CD4-positive, alpha-beta T cell (primary cell): Measurements from ENCODE around the gene CASP10. TPM values are rescaled to one million over a fixed set of nuclear protein-coding genes. Genes with fewer than 3 reads are reported as not detected.

Source experiments
- ATAC-seq: fragments of 200-7000 bp; cut with Tn5 transposase; one replicate; pipeline ENCODE4 v1.10.0; 2022; ENCODE audit warnings: mild to moderate bottlenecking; ENCODE audit not compliant: poor library complexity
- CTCF ChIA-PET: fragments of 350-600 bp; sonication (Branson Sonifier 250); formaldehyde crosslinking; loops from one replicate; lab custom pipeline; 2021; ENCODE audit warnings: antibody characterized with exemption, inconsistent platforms; lab: Charles Lee
- POLR2A ChIA-PET: fragments of 350-600 bp; sonication (Branson Sonifier 250); formaldehyde crosslinking; loops from one replicate; lab custom pipeline; 2021; ENCODE audit warnings: antibody characterized with exemption, inconsistent platforms; lab: Charles Lee
- DNase-seq, 14 experiments: peaks; one replicate each; pipeline ENCODE4 v3.0.0-alpha.2; 2013 to 2020; ENCODE audit warnings: mixed read lengths in 2 of 14
- H3K27ac ChIP-seq, 2 donors: one replicate each; pipeline versions ENCODE4 v1.5.1 to v1.7.0; 2013; ENCODE audit warnings: low read length in 2 of 2, low read depth in 1 of 2, mild to moderate bottlenecking in 1 of 2
- H3K27me3 ChIP-seq, 2 experiments: 1 replicate in 1 of 2; 2 replicates in 1 of 2; pipeline versions ENCODE4 v1.6.1 to v1.7.0; 2013; ENCODE audit warnings: low read length in 2 of 2, control low read depth in 1 of 2, mild to moderate bottlenecking in 1 of 2, moderate library complexity in 1 of 2; ENCODE audit not compliant: insufficient read depth in 2 of 2, control insufficient read depth in 1 of 2
- H3K36me3 ChIP-seq: one replicate; pipeline ENCODE4 v1.6.1; 2013; ENCODE audit warnings: low read length, control low read depth; ENCODE audit not compliant: insufficient read depth
- H3K4me1 ChIP-seq: one replicate; pipeline ENCODE4 v1.6.1; 2013; ENCODE audit warnings: low read length, control low read depth; ENCODE audit not compliant: insufficient read depth
- H3K4me3 ChIP-seq: one replicate; pipeline ENCODE4 v1.5.1; 2013; ENCODE audit warnings: mild to moderate bottlenecking, low read length, moderate library complexity
- H3K9me3 ChIP-seq, 2 experiments: 1 replicate in 1 of 2; 2 replicates in 1 of 2; pipeline versions ENCODE4 v1.6.1 to v1.7.0; 2013; ENCODE audit warnings: low read length in 2 of 2, mild to moderate bottlenecking in 2 of 2, control low read depth in 1 of 2, moderate library complexity in 1 of 2; ENCODE audit not compliant: control insufficient read depth in 1 of 2, insufficient read depth in 1 of 2
- H3K27ac Mint-ChIP-seq: one replicate; pipeline ENCODE4 v1.8.0; 2020; ENCODE audit warnings: mixed read lengths
- H3K27me3 Mint-ChIP-seq: one replicate; pipeline ENCODE4 v1.8.0; 2021; ENCODE audit warnings: mixed read lengths
- H3K36me3 Mint-ChIP-seq: one replicate; pipeline ENCODE4 v1.8.0; 2021; ENCODE audit warnings: low read depth, mixed read lengths
- H3K4me1 Mint-ChIP-seq: one replicate; pipeline ENCODE4 v1.8.0; 2021; ENCODE audit warnings: low read depth, mixed read lengths
- H3K4me3 Mint-ChIP-seq: one replicate; pipeline ENCODE4 v1.8.0; 2020; ENCODE audit warnings: mild to moderate bottlenecking, mixed read lengths
- H3K9me3 Mint-ChIP-seq: one replicate; pipeline ENCODE4 v1.8.0; 2020; ENCODE audit warnings: mixed read lengths
- intact Hi-C, 2 experiments: fragments of 100-400 bp; cut with DNase I in 1 of 2; cut with micrococcal nuclease in 1 of 2; formaldehyde crosslinking; loops; one replicate each; pipeline versions ENCODE4 v1.15.1 to v1.9.0; 2023 to 2025; cut with DNase I, micrococcal nuclease
- total RNA-seq, 174 experiments: library from RNA in 2 of 174; stranded (reverse) in 2 of 174; gene quantifications; one replicate each; pipeline ENCODE4 v1.2.3 and lab custom pipeline; 2021 to 2026
- TF ChIP-seq, protein P1 (sequence below): fragments of 200-600 bp; IDR thresholded peaks from one replicate; pipeline ENCODE4 v1.8.0; 2022; ENCODE audit warnings: antibody characterized with exemption, mild to moderate bottlenecking

CASP10 gene
- total RNA-seq, 2 experiments from 2014 or later = 12.6 to 13.7 TPM

DNA sequence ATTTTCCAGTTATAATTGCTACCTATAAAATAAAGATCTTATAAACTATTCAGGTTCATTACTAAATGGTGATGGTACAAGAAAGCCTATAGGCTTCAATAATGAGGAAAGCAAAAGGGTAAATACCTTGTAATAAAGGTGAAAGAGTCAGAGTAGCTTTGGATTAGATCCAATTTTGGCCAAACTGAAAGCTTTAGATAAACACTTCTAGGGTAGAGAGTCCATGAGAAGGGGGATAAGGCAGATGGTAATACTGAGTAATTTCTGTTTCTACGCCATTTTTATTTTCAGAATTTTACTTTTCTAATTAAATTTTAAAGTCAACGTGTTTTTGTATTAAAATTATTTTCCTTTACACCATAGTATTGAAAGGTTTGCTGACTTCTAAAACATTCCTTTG lies 86.8 kb downstream of the CASP10 start:
- Mint-ChIP-seq H3K36me3 (peaks cover 95% of the 10 kb centered on the region), H3K4me1 (peaks cover 85% of the 10 kb centered on the region), H3K27ac (peak overlapping the region; percentile 75), H3K4me3 (no peak overlapping the region), H3K9me3 (no peaks in the 10 kb centered on the region), H3K27me3 (no peaks in the 10 kb centered on the region)
- intact Hi-C loops = loop anchor here in 1 of 2 experiments (5.0 kb wide), 1 partner anchor 87 kb away; the partner anchor contains the start of gene CASP10
- no peaks in the 10 kb centered on the region for H3K9me3 ChIP-seq
- DNase-seq (no peak), ATAC-seq (no peak)
- H3K4me1 ChIP-seq = peaks cover 87% of the 10 kb centered on the region
- no peak overlapping the region for H3K4me3 ChIP-seq
- no peak overlapping the region for H3K27ac ChIP-seq
- H3K27me3 ChIP-seq = no peaks in the 10 kb centered on the region
- CTCF ChIA-PET = interaction anchor here (1.5 to 2.1 kb wide), 2 partner anchors 9 to 37 kb away, joined by 3 to 8 read pairs; partner anchors contain the start of gene CASP8
- TF ChIP-seq, protein P1, sequence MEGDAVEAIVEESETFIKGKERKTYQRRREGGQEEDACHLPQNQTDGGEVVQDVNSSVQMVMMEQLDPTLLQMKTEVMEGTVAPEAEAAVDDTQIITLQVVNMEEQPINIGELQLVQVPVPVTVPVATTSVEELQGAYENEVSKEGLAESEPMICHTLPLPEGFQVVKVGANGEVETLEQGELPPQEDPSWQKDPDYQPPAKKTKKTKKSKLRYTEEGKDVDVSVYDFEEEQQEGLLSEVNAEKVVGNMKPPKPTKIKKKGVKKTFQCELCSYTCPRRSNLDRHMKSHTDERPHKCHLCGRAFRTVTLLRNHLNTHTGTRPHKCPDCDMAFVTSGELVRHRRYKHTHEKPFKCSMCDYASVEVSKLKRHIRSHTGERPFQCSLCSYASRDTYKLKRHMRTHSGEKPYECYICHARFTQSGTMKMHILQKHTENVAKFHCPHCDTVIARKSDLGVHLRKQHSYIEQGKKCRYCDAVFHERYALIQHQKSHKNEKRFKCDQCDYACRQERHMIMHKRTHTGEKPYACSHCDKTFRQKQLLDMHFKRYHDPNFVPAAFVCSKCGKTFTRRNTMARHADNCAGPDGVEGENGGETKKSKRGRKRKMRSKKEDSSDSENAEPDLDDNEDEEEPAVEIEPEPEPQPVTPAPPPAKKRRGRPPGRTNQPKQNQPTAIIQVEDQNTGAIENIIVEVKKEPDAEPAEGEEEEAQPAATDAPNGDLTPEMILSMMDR = no peak
- peaks cover 95% of the 10 kb centered on the region for H3K36me3 ChIP-seq
- POLR2A ChIA-PET = interaction anchor here (2.0 to 3.1 kb wide), 2 partner anchors 10 to 16 kb away, joined by 6 to 15 read pairs; partner anchors contain the start of gene CASP8

DNA sequence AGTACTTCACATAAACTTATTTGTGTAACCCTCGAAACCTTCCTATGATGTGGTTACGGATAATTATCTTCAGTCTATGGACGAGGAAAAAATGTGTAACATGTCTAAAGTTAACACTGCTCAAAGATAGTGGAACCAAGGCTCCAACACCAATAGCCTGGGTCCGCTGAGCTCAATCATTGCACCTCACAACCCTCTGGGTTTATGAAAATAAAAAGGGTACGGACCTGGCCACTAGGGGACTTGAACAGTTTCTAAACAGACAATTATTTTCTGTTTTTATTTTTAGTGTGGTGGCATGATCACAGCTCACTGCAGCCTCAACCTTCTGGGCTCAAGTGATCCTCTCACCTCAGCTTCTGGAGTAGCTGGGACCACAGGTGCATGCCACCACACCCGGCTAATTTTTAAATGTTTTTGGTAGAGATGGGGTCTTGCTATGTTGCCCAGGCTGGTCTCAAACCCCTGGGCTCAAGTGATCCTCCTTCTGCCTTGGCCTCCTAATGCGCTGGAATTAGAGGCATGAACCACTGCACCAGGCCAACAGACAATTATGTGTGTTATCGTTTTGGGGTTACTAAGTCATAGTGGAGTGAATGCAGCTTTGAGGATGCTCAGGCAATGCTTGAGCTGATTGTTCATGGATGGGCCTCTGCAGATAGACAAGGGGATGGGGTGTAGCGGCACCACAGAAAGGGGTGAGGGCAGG lies 87.5 kb downstream of the CASP10 start:
- ChIA-PET POLR2A (interaction anchor here (1.0 to 3.1 kb wide), 3 partner anchors 11 to 36 kb away, joined by 5 to 15 read pairs (median 6); partner anchors contain the start of gene CASP8), CTCF (interaction anchor here (1.5 to 2.1 kb wide), 2 partner anchors 10 to 38 kb away, joined by 3 to 8 read pairs; partner anchors contain the start of gene CASP8)
- TF ChIP-seq, protein P1 = no peak
- no peaks in the 10 kb centered on the region for H3K27me3 Mint-ChIP-seq
- DNase-seq = no peak
- peak overlapping the region; percentile 75 for H3K27ac Mint-ChIP-seq
- peaks cover 86% of the 10 kb centered on the region for H3K4me1 Mint-ChIP-seq
- Histone ChIP-seq H3K9me3 (no peaks in the 10 kb centered on the region), H3K36me3 (peaks cover 97% of the 10 kb centered on the region), H3K27ac (no peak overlapping the region), H3K27me3 (no peaks in the 10 kb centered on the region), H3K4me3 (no peak overlapping the region), H3K4me1 (peaks cover 80% of the 10 kb centered on the region)
- no peaks in the 10 kb centered on the region for H3K9me3 Mint-ChIP-seq
- no peak for ATAC-seq
- intact Hi-C loops = loop anchor here in 1 of 2 experiments (5.0 kb wide), 1 partner anchor 88 kb away; the partner anchor contains the start of gene CASP10
- H3K36me3 Mint-ChIP-seq = peaks cover 98% of the 10 kb centered on the region
- peak overlapping the region; percentile 38 for H3K4me3 Mint-ChIP-seq

DNA sequence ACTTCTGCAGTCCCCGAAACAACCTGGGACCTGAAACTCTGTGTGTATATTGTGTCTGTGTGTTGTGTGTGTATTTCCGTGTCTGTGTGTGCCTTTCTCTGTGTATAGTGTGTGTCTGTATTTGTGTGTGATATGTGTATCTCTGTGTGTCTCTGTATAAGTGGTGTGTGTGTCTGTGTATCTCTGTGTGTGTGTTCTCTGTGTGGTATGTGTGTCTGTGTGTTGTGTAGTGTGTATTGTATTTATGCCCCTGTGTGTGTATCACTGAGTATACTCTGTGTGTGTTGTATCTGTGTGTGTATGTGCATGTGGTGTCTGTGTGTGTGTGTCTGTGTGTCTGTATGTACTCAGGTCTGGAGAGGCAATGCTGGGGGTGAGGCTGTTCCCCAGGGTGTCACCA lies 89.0 kb downstream of the CASP10 start:
- H3K4me1 Mint-ChIP-seq = peaks cover 80% of the 10 kb centered on the region
- Histone ChIP-seq H3K27ac (peak overlapping the region in 1 of 2 donors; percentile 31), H3K27me3 (no peaks in the 10 kb centered on the region), H3K9me3 (no peaks in the 10 kb centered on the region), H3K4me1 (peaks cover 68% of the 10 kb centered on the region), H3K4me3 (no peak overlapping the region), H3K36me3 (peaks cover 99% of the 10 kb centered on the region)
- H3K4me3 Mint-ChIP-seq = peak overlapping the region; percentile 27
- TF ChIP-seq, protein P1 = no peak
- H3K27ac Mint-ChIP-seq = peak overlapping the region; percentile 75
- H3K9me3 Mint-ChIP-seq = no peaks in the 10 kb centered on the region
- H3K27me3 Mint-ChIP-seq = no peaks in the 10 kb centered on the region
- DNase-seq (no peak), ATAC-seq (no peak)
- peaks cover 98% of the 10 kb centered on the region for H3K36me3 Mint-ChIP-seq
- intact Hi-C loops = loop anchor here in 1 of 2 experiments (5.0 kb wide), 1 partner anchor 90 kb away; the partner anchor contains the start of gene CASP10
- ChIA-PET POLR2A (interaction anchor here (3.1 kb wide), 1 partner anchor 12 kb away, joined by 15 read pairs; the partner anchor contains the start of gene CASP8), CTCF (no interaction called here)
